Endodermal cell (in vitro differentiated cells): Measurements from ENCODE around the gene ENPP1. TPM values are rescaled to one million over a fixed set of nuclear protein-coding genes. Genes with fewer than 3 reads are reported as not detected.

Experiments
- DNase-seq: peaks from one replicate; pipeline ENCODE4 v3.0.0-alpha.2; 2017
- H3K27ac ChIP-seq: 2 replicates; pipeline ENCODE4 v1.5.1; 2013; ENCODE audit warnings: mild to moderate bottlenecking, low read depth, low read length, moderate library complexity
- H3K27me3 ChIP-seq: 2 replicates; pipeline ENCODE4 v1.6.1; 2013; ENCODE audit warnings: mild to moderate bottlenecking, low read length, moderate library complexity; ENCODE audit not compliant: insufficient read depth, control insufficient read depth, poor library complexity, severe bottlenecking
- H3K36me3 ChIP-seq: 2 replicates; pipeline ENCODE4 v1.7.0; 2013; ENCODE audit warnings: mild to moderate bottlenecking, low read length, moderate library complexity; ENCODE audit not compliant: control insufficient read depth, insufficient read depth
- H3K4me1 ChIP-seq: one replicate; pipeline ENCODE4 v1.7.0; 2013; ENCODE audit warnings: low read length; ENCODE audit not compliant: control insufficient read depth, insufficient read depth
- H3K4me3 ChIP-seq: 2 replicates; pipeline ENCODE4 v1.5.1; 2013; ENCODE audit warnings: mild to moderate bottlenecking, low read length, moderate library complexity
- H3K9ac ChIP-seq: 2 replicates; pipeline ENCODE4 v1.6.1; 2013; ENCODE audit warnings: mild to moderate bottlenecking, low read length, moderate library complexity; ENCODE audit not compliant: poor library complexity, severe bottlenecking; ENCODE audit errors: extremely low read depth
- H3K9me3 ChIP-seq: 2 replicates; pipeline ENCODE4 v1.6.1; 2013; ENCODE audit warnings: mild to moderate bottlenecking, low read length, moderate library complexity; ENCODE audit not compliant: control insufficient read depth
- H3K27ac Mint-ChIP-seq: 2 replicates; pipeline ENCODE4 v1.8.0; 2020; ENCODE audit warnings: mixed read lengths
- H3K27me3 Mint-ChIP-seq: 2 replicates; pipeline ENCODE4 v1.8.0; 2021; ENCODE audit warnings: mild to moderate bottlenecking, mixed read lengths; ENCODE audit not compliant: insufficient read depth
- H3K36me3 Mint-ChIP-seq: 2 replicates; pipeline ENCODE4 v1.8.0; 2020; ENCODE audit warnings: low read depth, mixed read lengths
- H3K4me1 Mint-ChIP-seq: 2 replicates; pipeline ENCODE4 v1.8.0; 2020; ENCODE audit warnings: mixed read lengths
- H3K4me3 Mint-ChIP-seq: 2 replicates; pipeline ENCODE4 v1.8.0; 2020; ENCODE audit warnings: mild to moderate bottlenecking, moderate library complexity, mixed read lengths
- H3K9me3 Mint-ChIP-seq: 2 replicates; pipeline ENCODE4 v1.8.0; 2020; ENCODE audit warnings: mild to moderate bottlenecking, mixed read lengths
- CTCF ChIP-seq: fragments of 200-600 bp; sonication (generic); conservative IDR thresholded peaks from 2 replicates; pipeline ENCODE4 v1.5.0; 2021; ENCODE audit warnings: antibody characterized with exemption, mild to moderate bottlenecking
- WGBS, 2 experiments: methylation state at CpG; one replicate each; pipeline versions ENCODE4 v1.1.5 to v1.1.7; 2013; ENCODE audit warnings: missing lambda C conversion rate in 2 of 2, mixed read lengths in 1 of 2; ENCODE audit not compliant: insufficient coverage in 1 of 2, insufficient read length in 1 of 2; 5-methylcytosine and 5-hydroxymethylcytosine counted together
- total RNA-seq, 2 donors: library from RNA; stranded (reverse); fragmentation: NEBNext Ultra II Directional in 1 of 2; extraction: Animal tissue kit (Norgen Biotek cat#: 25700) in 1 of 2; gene quantifications; 2 replicates in 1 of 2; 3 replicates in 1 of 2; pipeline ENCODE4 v1.2.1, GENCODE V29; 2021

Gene ENPP1
- total RNA-seq, 2 donors from 2014 or later, result 11.6 to 16.1 TPM

GRCh38 chr6:131828951-131829350, 21.1 kb downstream of the ENPP1 start:
- WGBS, 2 experiments, result 96% methylated on average over 2 of the region's 2 CpGs; no CpG with 5 or more reads in 1 of the 2 experiments
- no peak overlapping the region for H3K4me3 ChIP-seq
- Mint-ChIP-seq H3K27ac (no peak overlapping the region), H3K4me3 (no peak overlapping the region), H3K36me3 (peaks cover 1% of the 10 kb centered on the region), H3K27me3 (no peaks in the 10 kb centered on the region), H3K9me3 (no peaks in the 10 kb centered on the region), H3K4me1 (peaks cover 3% of the 10 kb centered on the region)
- no peaks in the 10 kb centered on the region for H3K9me3 ChIP-seq
- no peak for DNase-seq
- H3K4me1 ChIP-seq, result no peaks in the 10 kb centered on the region
- no peaks in the 10 kb centered on the region for H3K27me3 ChIP-seq
- no peaks in the 10 kb centered on the region for H3K36me3 ChIP-seq
- no peak for TF ChIP-seq CTCF
- H3K9ac ChIP-seq, result no peak overlapping the region
- H3K27ac ChIP-seq, result no peak overlapping the region

- no peak overlapping the region for H3K4me3 ChIP-seq
- Mint-ChIP-seq H3K4me1 (peaks cover 3% of the 10 kb centered on the region), H3K4me3 (no peak overlapping the region), H3K36me3 (peaks cover 1% of the 10 kb centered on the region), H3K27me3 (no peaks in the 10 kb centered on the region), H3K9me3 (no peaks in the 10 kb centered on the region), H3K27ac (no peak overlapping the region)
- H3K27me3 ChIP-seq, result no peaks in the 10 kb centered on the region
- 93 to 97% methylated on average over 3 to 4 of the region's 4 CpGs for WGBS, 2 experiments
- H3K36me3 ChIP-seq, result no peaks in the 10 kb centered on the region
- H3K9ac ChIP-seq, result no peak overlapping the region
- no peak overlapping the region for H3K27ac ChIP-seq
- H3K4me1 ChIP-seq, result no peaks in the 10 kb centered on the region
- no peak for TF ChIP-seq CTCF
- no peak for DNase-seq
- no peaks in the 10 kb centered on the region for H3K9me3 ChIP-seq
Measured at GRCh38 chr6:131831392-131831791, 23.6 kb downstream of the ENPP1 start.

- H3K27me3 ChIP-seq, result no peaks in the 10 kb centered on the region
- no peaks in the 10 kb centered on the region for H3K36me3 ChIP-seq
- Mint-ChIP-seq H3K27me3 (no peaks in the 10 kb centered on the region), H3K9me3 (no peaks in the 10 kb centered on the region), H3K4me3 (no peak overlapping the region), H3K4me1 (peaks cover 3% of the 10 kb centered on the region), H3K27ac (no peak overlapping the region), H3K36me3 (peaks cover 1% of the 10 kb centered on the region)
- H3K9me3 ChIP-seq, result no peaks in the 10 kb centered on the region
- no peak overlapping the region for H3K4me3 ChIP-seq
- DNase-seq, result no peak
- no peak overlapping the region for H3K27ac ChIP-seq
- no peaks in the 10 kb centered on the region for H3K4me1 ChIP-seq
- 100% methylated on average over 1 of the region's 1 CpG; no CpG with 5 or more reads in 1 of the 2 experiments for WGBS, 2 experiments
- H3K9ac ChIP-seq, result no peak overlapping the region
- no peak for TF ChIP-seq CTCF
Measured at GRCh38 chr6:131831886-131832285, 24.1 kb downstream of the ENPP1 start.
